ENCODE results near the gene OIT3. TPM values are rescaled to one million over a fixed set of nuclear protein-coding genes. Genes with fewer than 3 reads are reported as not detected.
"Not testable (repeated sequence)": the region's sequence is repeated elsewhere in the genome, so short reads cannot be mapped to it uniquely, and the experiment has no call there.

Gene OIT3
- total RNA-seq, 1 donor from 2014 or later, result 10.4 TPM

- not testable (repeated sequence) for H3K27ac ChIP-seq (ENCODE audit: low read depth, low read length); H3K36me3 ChIP-seq (ENCODE audit: control insufficient read depth in 3 of 3, insufficient read depth in 3 of 3, low read length in 3 of 3); H3K9ac ChIP-seq (ENCODE audit: low read depth in 1 of 3, low read length in 3 of 3); H3K9me3 ChIP-seq (ENCODE audit: control insufficient read depth in 3 of 3, low read length in 3 of 3); H3K4me1 ChIP-seq (ENCODE audit: control insufficient read depth in 3 of 3, insufficient read depth in 3 of 3, low read length in 3 of 3); H3K27me3 ChIP-seq (ENCODE audit: control insufficient read depth in 3 of 3, insufficient read depth in 3 of 3, low read length in 3 of 3); H3K4me3 ChIP-seq (ENCODE audit: low read length in 3 of 3)
These were observed 23.7 kb downstream of the OIT3 start for GRCh38 chr10:72917201-72917600.

- H3K9ac ChIP-seq (ENCODE audit: low read depth in 1 of 3, low read length in 3 of 3); H3K36me3 ChIP-seq (ENCODE audit: control insufficient read depth in 3 of 3, insufficient read depth in 3 of 3, low read length in 3 of 3); H3K27ac ChIP-seq (ENCODE audit: low read depth, low read length); H3K27me3 ChIP-seq (ENCODE audit: control insufficient read depth in 3 of 3, insufficient read depth in 3 of 3, low read length in 3 of 3); H3K9me3 ChIP-seq (ENCODE audit: control insufficient read depth in 3 of 3, low read length in 3 of 3); H3K4me1 ChIP-seq (ENCODE audit: control insufficient read depth in 3 of 3, insufficient read depth in 3 of 3, low read length in 3 of 3); H3K4me3 ChIP-seq (ENCODE audit: low read length in 3 of 3): not testable (repeated sequence)
These were observed 24.3 kb downstream of the OIT3 start for GRCh38 chr10:72917803-72918332.

DNA sequence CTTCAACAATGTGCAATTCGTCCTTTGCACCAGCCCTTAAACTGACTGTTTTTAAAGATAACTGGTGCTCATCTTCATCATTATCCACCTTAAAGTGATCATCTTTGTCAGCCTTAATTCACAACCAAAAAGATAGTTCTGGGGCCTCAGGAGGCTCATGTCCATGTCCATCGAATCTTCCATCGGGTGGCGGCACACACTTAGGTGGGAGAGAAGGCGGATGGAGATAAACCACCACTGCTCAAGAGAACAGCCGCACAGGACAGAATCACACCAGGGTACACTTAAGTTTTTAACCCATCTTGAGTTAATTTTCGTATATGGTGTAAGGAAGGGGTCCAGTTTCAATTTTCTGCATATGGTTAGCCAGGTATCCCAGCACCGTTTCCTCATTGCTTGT lies 24.8 kb downstream of the OIT3 start:
- H3K27me3 ChIP-seq (ENCODE audit: control insufficient read depth in 3 of 3, insufficient read depth in 3 of 3, low read length in 3 of 3), result no peaks in the 10 kb centered on the region
- no peak overlapping the region for H3K4me3 ChIP-seq (ENCODE audit: low read length in 3 of 3)
- H3K36me3 ChIP-seq (ENCODE audit: control insufficient read depth in 3 of 3, insufficient read depth in 3 of 3, low read length in 3 of 3), result no peaks in the 10 kb centered on the region
- no peak overlapping the region for H3K9ac ChIP-seq (ENCODE audit: low read depth in 1 of 3, low read length in 3 of 3)
- no peaks in the 10 kb centered on the region for H3K4me1 ChIP-seq (ENCODE audit: control insufficient read depth in 3 of 3, insufficient read depth in 3 of 3, low read length in 3 of 3)
- H3K9me3 ChIP-seq (ENCODE audit: control insufficient read depth in 3 of 3, low read length in 3 of 3), result no peaks in the 10 kb centered on the region
- H3K27ac ChIP-seq (ENCODE audit: low read depth, low read length), result no peak overlapping the region

- not testable (repeated sequence) for H3K36me3 ChIP-seq (ENCODE audit: control insufficient read depth in 3 of 3, insufficient read depth in 3 of 3, low read length in 3 of 3); H3K27ac ChIP-seq (ENCODE audit: low read depth, low read length); H3K27me3 ChIP-seq (ENCODE audit: control insufficient read depth in 3 of 3, insufficient read depth in 3 of 3, low read length in 3 of 3); H3K4me1 ChIP-seq (ENCODE audit: control insufficient read depth in 3 of 3, insufficient read depth in 3 of 3, low read length in 3 of 3); H3K9me3 ChIP-seq (ENCODE audit: control insufficient read depth in 3 of 3, low read length in 3 of 3); H3K9ac ChIP-seq (ENCODE audit: low read depth in 1 of 3, low read length in 3 of 3); H3K4me3 ChIP-seq (ENCODE audit: low read length in 3 of 3)
These were observed 27.7 kb downstream of the OIT3 start for GRCh38 chr10:72921147-72921683.

DNA sequence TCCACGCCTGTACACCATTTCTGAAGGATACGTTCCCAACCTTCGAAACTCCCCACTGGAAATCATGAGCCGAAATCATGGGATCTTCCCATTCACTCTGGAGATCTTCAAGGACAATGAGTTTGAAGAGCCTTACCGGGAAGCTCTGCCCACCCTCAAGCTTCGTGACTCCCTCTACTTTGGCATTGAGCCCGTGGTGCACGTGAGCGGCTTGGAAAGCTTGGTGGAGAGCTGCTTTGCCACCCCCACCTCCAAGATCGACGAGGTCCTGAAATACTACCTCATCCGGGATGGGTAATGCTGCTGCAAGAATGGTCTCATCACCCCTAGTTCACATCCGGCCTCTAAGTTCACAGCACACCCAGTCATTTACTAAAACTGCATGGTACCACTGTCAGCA lies 30.8 kb downstream of the OIT3 start:
- H3K9me3 ChIP-seq (ENCODE audit: control insufficient read depth in 3 of 3, low read length in 3 of 3), result no peaks in the 10 kb centered on the region
- no peak overlapping the region for H3K27ac ChIP-seq (ENCODE audit: low read depth, low read length)
- no peaks in the 10 kb centered on the region for H3K36me3 ChIP-seq (ENCODE audit: control insufficient read depth in 3 of 3, insufficient read depth in 3 of 3, low read length in 3 of 3)
- H3K9ac ChIP-seq (ENCODE audit: low read depth in 1 of 3, low read length in 3 of 3), result no peak overlapping the region
- H3K27me3 ChIP-seq (ENCODE audit: control insufficient read depth in 3 of 3, insufficient read depth in 3 of 3, low read length in 3 of 3), result no peaks in the 10 kb centered on the region
- H3K4me3 ChIP-seq (ENCODE audit: low read length in 3 of 3), result no peak overlapping the region
- H3K4me1 ChIP-seq (ENCODE audit: control insufficient read depth in 3 of 3, insufficient read depth in 3 of 3, low read length in 3 of 3), result no peaks in the 10 kb centered on the region

DNA sequence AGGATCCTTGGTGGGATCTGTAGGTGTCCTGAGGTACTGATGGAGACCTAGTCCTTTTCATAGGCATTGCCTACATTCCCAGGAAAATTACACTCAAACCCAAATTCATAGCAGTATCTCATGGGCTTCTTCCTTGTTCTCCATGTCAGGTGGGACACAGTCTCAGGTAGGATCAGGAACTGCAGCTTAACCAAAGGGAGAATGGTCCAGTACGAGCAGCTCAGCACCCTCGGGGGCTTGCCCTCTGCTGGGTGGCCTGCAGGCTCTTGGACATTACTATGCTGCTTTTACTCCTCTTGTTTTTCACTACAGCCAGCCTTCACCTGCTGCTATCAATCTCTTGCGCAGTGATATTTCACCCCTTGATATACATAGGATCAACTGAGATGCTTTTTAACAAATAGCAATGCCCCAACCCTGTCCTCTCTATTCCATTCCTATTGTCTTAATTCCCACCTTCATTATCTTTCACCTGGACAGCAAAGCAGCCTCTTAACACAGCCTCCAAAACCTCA lies 32.5 kb downstream of the OIT3 start:
- no peaks in the 10 kb centered on the region for H3K9me3 ChIP-seq (ENCODE audit: control insufficient read depth in 3 of 3, low read length in 3 of 3)
- no peak overlapping the region for H3K9ac ChIP-seq (ENCODE audit: low read depth in 1 of 3, low read length in 3 of 3)
- H3K27ac ChIP-seq (ENCODE audit: low read depth, low read length), result no peak overlapping the region
- no peaks in the 10 kb centered on the region for H3K36me3 ChIP-seq (ENCODE audit: control insufficient read depth in 3 of 3, insufficient read depth in 3 of 3, low read length in 3 of 3)
- no peak overlapping the region for H3K4me3 ChIP-seq (ENCODE audit: low read length in 3 of 3)
- no peaks in the 10 kb centered on the region for H3K27me3 ChIP-seq (ENCODE audit: control insufficient read depth in 3 of 3, insufficient read depth in 3 of 3, low read length in 3 of 3)
- H3K4me1 ChIP-seq (ENCODE audit: control insufficient read depth in 3 of 3, insufficient read depth in 3 of 3, low read length in 3 of 3), result no peaks in the 10 kb centered on the region

- no peak overlapping the region for H3K27ac ChIP-seq (ENCODE audit: low read depth, low read length)
- no peaks in the 10 kb centered on the region for H3K9me3 ChIP-seq (ENCODE audit: control insufficient read depth in 3 of 3, low read length in 3 of 3)
- no peak overlapping the region for H3K9ac ChIP-seq (ENCODE audit: low read depth in 1 of 3, low read length in 3 of 3)
- no peaks in the 10 kb centered on the region for H3K4me1 ChIP-seq (ENCODE audit: control insufficient read depth in 3 of 3, insufficient read depth in 3 of 3, low read length in 3 of 3)
- no peaks in the 10 kb centered on the region for H3K36me3 ChIP-seq (ENCODE audit: control insufficient read depth in 3 of 3, insufficient read depth in 3 of 3, low read length in 3 of 3)
- H3K4me3 ChIP-seq (ENCODE audit: low read length in 3 of 3), result no peak overlapping the region
- no peaks in the 10 kb centered on the region for H3K27me3 ChIP-seq (ENCODE audit: control insufficient read depth in 3 of 3, insufficient read depth in 3 of 3, low read length in 3 of 3)
These were observed 33.9 kb downstream of the OIT3 start for GRCh38 chr10:72927485-72927884.

DNA sequence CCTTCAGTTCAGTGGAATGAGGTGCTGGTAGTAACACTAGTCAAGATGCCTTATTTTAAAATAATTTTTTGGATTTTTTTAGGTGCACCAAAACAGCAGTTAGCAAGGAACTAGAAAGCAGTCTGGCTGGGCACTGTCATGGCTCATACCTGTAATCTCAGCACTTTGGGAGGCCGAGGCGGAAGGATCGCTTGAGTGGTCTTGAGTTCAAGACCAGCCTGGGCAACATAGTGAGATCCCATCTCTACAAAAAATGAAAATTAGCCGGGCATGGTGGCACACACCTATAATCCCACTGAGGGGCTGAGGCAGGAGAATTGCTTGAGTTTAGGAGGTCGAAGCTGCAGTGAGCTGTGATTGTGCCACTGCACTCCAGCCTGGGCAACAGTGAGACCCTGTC lies 35.3 kb downstream of the OIT3 start:
- Histone ChIP-seq H3K4me3 (ENCODE audit: low read length in 3 of 3) (no peak overlapping the region), H3K9ac (ENCODE audit: low read depth in 1 of 3, low read length in 3 of 3) (no peak overlapping the region), H3K27me3 (ENCODE audit: control insufficient read depth in 3 of 3, insufficient read depth in 3 of 3, low read length in 3 of 3) (no peaks in the 10 kb centered on the region), H3K36me3 (ENCODE audit: control insufficient read depth in 3 of 3, insufficient read depth in 3 of 3, low read length in 3 of 3) (no peaks in the 10 kb centered on the region), H3K27ac (ENCODE audit: low read depth, low read length) (no peak overlapping the region), H3K9me3 (ENCODE audit: control insufficient read depth in 3 of 3, low read length in 3 of 3) (no peaks in the 10 kb centered on the region), H3K4me1 (ENCODE audit: control insufficient read depth in 3 of 3, insufficient read depth in 3 of 3, low read length in 3 of 3) (no peaks in the 10 kb centered on the region)

- no peaks in the 10 kb centered on the region for H3K27me3 ChIP-seq (ENCODE audit: control insufficient read depth in 3 of 3, insufficient read depth in 3 of 3, low read length in 3 of 3)
- H3K27ac ChIP-seq (ENCODE audit: low read depth, low read length), result no peak overlapping the region
- no peaks in the 10 kb centered on the region for H3K36me3 ChIP-seq (ENCODE audit: control insufficient read depth in 3 of 3, insufficient read depth in 3 of 3, low read length in 3 of 3)
- H3K4me1 ChIP-seq (ENCODE audit: control insufficient read depth in 3 of 3, insufficient read depth in 3 of 3, low read length in 3 of 3), result no peaks in the 10 kb centered on the region
- no peak overlapping the region for H3K4me3 ChIP-seq (ENCODE audit: low read length in 3 of 3)
- H3K9ac ChIP-seq (ENCODE audit: low read depth in 1 of 3, low read length in 3 of 3), result no peak overlapping the region
- no peaks in the 10 kb centered on the region for H3K9me3 ChIP-seq (ENCODE audit: control insufficient read depth in 3 of 3, low read length in 3 of 3)
These were observed 36.7 kb downstream of the OIT3 start for GRCh38 chr10:72930276-72930675.

- Histone ChIP-seq H3K4me1 (ENCODE audit: control insufficient read depth in 3 of 3, insufficient read depth in 3 of 3, low read length in 3 of 3) (no peaks in the 10 kb centered on the region), H3K9ac (ENCODE audit: low read depth in 1 of 3, low read length in 3 of 3) (no peak overlapping the region), H3K27ac (ENCODE audit: low read depth, low read length) (no peak overlapping the region), H3K36me3 (ENCODE audit: control insufficient read depth in 3 of 3, insufficient read depth in 3 of 3, low read length in 3 of 3) (no peaks in the 10 kb centered on the region), H3K9me3 (ENCODE audit: control insufficient read depth in 3 of 3, low read length in 3 of 3) (no peaks in the 10 kb centered on the region), H3K27me3 (ENCODE audit: control insufficient read depth in 3 of 3, insufficient read depth in 3 of 3, low read length in 3 of 3) (no peaks in the 10 kb centered on the region), H3K4me3 (ENCODE audit: low read length in 3 of 3) (no peak overlapping the region)
These were observed 38.9 kb downstream of the OIT3 start for GRCh38 chr10:72932259-72933015.

All from skeletal muscle tissue (tissue), 4 donors.